ENCODE measurements around the gene MAFG. TPM values are rescaled to one million over a fixed set of nuclear protein-coding genes. Genes with fewer than 3 reads are reported as not detected.

The MAFG gene
- total and polyA plus RNA-seq, 2 of the 13 experiments (the other 11 are each of a cell fraction or from before 2014, with no cell fraction given) = 14.5 to 20.0 TPM

- TF ChIP-seq ZNF414 (CRISPR knock-in tag; IDR thresholded peaks at IDR 0.05) (no peak), ZNF3 (CRISPR knock-in tag; IDR thresholded peaks at IDR 0.05) (no peak), ZNF580 (CRISPR knock-in tag; IDR thresholded peaks at IDR 0.05; ENCODE audit: borderline replicate concordance, low read depth) (no peak), FOXO1 (CRISPR knock-in tag; IDR thresholded peaks at IDR 0.05) (no peak), KLF6 (CRISPR knock-in tag; IDR thresholded peaks at IDR 0.05) (no peak), ARNT (IDR thresholded peaks at IDR 0.05) (no peak), ZNF264 (CRISPR knock-in tag; IDR thresholded peaks at IDR 0.05) (no peak), ZFP91 (CRISPR knock-in tag; IDR thresholded peaks at IDR 0.05; ENCODE audit: borderline replicate concordance) (no peak), ZNF687 (CRISPR knock-in tag; IDR thresholded peaks at IDR 0.05) (no peak), MIER3 (CRISPR knock-in tag; IDR thresholded peaks at IDR 0.05; ENCODE audit: borderline replicate concordance) (no peak), MTA3 (CRISPR knock-in tag; IDR thresholded peaks at IDR 0.05) (no peak), ZNF143 (CRISPR knock-in tag; IDR thresholded peaks at IDR 0.05) (no peak), HIC2 (CRISPR knock-in tag; IDR thresholded peaks at IDR 0.05; ENCODE audit: low read depth) (no peak), ZGPAT (CRISPR knock-in tag; IDR thresholded peaks at IDR 0.05) (no peak), SOX5 (CRISPR knock-in tag; IDR thresholded peaks at IDR 0.05; ENCODE audit: borderline replicate concordance) (no peak), SMAD1 (CRISPR knock-in tag; IDR thresholded peaks at IDR 0.05; ENCODE audit: borderline replicate concordance, low read depth) (no peak), ZNF207 (IDR thresholded peaks at IDR 0.05; ENCODE audit: borderline replicate concordance) (no peak), KDM2A (CRISPR knock-in tag; IDR thresholded peaks at IDR 0.05; ENCODE audit: borderline replicate concordance, low read depth) (peak; percentile 87), ATM (IDR thresholded peaks at IDR 0.05; ENCODE audit: borderline replicate concordance) (no peak), HOXA3 (CRISPR knock-in tag; IDR thresholded peaks at IDR 0.05) (no peak), TEAD3 (CRISPR knock-in tag; optimal IDR thresholded peaks at IDR 0.05; ENCODE audit: borderline replicate concordance) (no peak), KLF12 (CRISPR knock-in tag; IDR thresholded peaks at IDR 0.05; ENCODE audit: borderline replicate concordance) (no peak)
Observed at GRCh38 chr17:81911277-81911961, 16.1 kb downstream of the MAFG start, which contains the start of gene PCYT2 (continued).

All from HepG2 (cell line).